ENCODE data around the gene TTLL12.

DNA sequence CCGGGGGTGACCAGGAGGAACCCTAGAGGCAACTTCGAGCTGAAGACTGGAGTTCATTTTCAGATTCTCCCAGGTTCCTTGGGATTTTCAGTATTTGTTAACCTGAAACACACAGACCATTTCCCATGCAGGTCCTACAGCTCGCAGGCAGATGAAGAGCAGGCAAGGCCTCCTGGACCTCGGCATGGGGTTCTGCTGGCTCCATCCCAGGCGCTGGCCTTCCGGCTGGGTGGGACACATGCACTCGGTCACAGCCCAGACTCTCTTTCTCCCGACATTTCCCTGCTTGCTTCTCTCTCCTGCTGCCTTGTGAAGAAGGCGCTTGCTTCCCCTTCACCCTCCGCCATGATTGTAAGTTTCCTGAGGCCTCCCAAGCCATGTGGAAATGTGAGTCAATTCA, 15.4 kb upstream of the TTLL12 start:
- TF ChIP-seq POLR2A (IDR thresholded peaks at IDR 0.05; ENCODE audit: low read length) (no peak), GATA1 (IDR thresholded peaks at IDR 0.05; ENCODE audit: low read depth, low read length) (no peak)
